Epithelial cell of proximal tubule (primary cell): ENCODE measurements around the gene TBC1D22A. TPM values are rescaled to one million over a fixed set of nuclear protein-coding genes. Genes with fewer than 3 reads are reported as not detected.

Experiments used
- DNase-seq: peaks from one replicate; pipeline ENCODE4 v3.0.0-alpha.2; 2011; ENCODE audit warnings: low read depth
- H3K4me3 ChIP-seq: 2 replicates; pipeline ENCODE4 v1.5.1; 2011; ENCODE audit warnings: low read depth, mild to moderate bottlenecking, low read length
- total RNA-seq: library from RNA; depleted of rRNA; stranded (reverse); fragments of >200 nt; gene quantifications from 2 replicates; pipeline ENCODE4 v1.2.3, GENCODE V29; 2015
- TF ChIP-seq, protein P1 (sequence below): conservative IDR thresholded peaks from 2 replicates; pipeline ENCODE4 v1.5.1; 2012; ENCODE audit warnings: low read depth, mild to moderate bottlenecking, low read length

Gene TBC1D22A
- total RNA-seq, 1 donor from 2014 or later = 22.7 TPM

GRCh38 chr22:47009304-47010101 is 247.1 kb downstream of the TBC1D22A start:
- no peak overlapping the region for H3K4me3 ChIP-seq
- TF ChIP-seq, protein P1, sequence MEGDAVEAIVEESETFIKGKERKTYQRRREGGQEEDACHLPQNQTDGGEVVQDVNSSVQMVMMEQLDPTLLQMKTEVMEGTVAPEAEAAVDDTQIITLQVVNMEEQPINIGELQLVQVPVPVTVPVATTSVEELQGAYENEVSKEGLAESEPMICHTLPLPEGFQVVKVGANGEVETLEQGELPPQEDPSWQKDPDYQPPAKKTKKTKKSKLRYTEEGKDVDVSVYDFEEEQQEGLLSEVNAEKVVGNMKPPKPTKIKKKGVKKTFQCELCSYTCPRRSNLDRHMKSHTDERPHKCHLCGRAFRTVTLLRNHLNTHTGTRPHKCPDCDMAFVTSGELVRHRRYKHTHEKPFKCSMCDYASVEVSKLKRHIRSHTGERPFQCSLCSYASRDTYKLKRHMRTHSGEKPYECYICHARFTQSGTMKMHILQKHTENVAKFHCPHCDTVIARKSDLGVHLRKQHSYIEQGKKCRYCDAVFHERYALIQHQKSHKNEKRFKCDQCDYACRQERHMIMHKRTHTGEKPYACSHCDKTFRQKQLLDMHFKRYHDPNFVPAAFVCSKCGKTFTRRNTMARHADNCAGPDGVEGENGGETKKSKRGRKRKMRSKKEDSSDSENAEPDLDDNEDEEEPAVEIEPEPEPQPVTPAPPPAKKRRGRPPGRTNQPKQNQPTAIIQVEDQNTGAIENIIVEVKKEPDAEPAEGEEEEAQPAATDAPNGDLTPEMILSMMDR = no peak
- DNase-seq = no peak

DNA sequence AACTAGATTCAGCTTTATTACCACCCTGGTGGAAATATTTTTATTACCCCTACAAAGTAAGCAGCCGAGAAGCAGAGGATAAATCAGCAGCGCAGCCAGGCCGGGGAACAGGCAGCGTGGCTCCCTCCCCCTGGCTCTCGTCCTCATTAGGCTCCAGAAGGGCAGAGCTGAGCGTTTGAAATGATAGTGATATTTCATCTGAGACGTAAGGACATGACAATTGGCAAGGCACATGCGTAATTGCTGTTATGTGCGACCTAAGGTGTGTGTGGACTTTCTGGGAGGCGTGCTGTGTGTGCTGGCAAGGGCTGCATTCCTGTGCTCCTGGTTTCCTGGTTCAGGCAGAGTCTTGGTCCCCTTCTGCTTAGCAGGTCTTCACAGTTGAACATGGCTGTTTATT is 247.8 kb downstream of the TBC1D22A start:
- TF ChIP-seq, protein P1 = no peak
- DNase-seq = no peak
- H3K4me3 ChIP-seq = no peak overlapping the region

- TF ChIP-seq, protein P1 = no peak
Measured at GRCh38 chr22:47011131-47011858, 248.8 kb downstream of the TBC1D22A start.

GRCh38 chr22:47011859-47012258 is 249.4 kb downstream of the TBC1D22A start:
- DNase-seq = no peak
- TF ChIP-seq, protein P1 = no peak
- H3K4me3 ChIP-seq = no peak overlapping the region

More at GRCh38 chr22:47011131-47011858, 248.8 kb downstream of the TBC1D22A start:
- H3K4me3 ChIP-seq = no peak overlapping the region
- DNase-seq = no peak

- no peak overlapping the region for H3K4me3 ChIP-seq
- TF ChIP-seq, protein P1 = peak; percentile 22
- DNase-seq = no peak
Measured at GRCh38 chr22:47012589-47013370, 250.3 kb downstream of the TBC1D22A start.

DNA sequence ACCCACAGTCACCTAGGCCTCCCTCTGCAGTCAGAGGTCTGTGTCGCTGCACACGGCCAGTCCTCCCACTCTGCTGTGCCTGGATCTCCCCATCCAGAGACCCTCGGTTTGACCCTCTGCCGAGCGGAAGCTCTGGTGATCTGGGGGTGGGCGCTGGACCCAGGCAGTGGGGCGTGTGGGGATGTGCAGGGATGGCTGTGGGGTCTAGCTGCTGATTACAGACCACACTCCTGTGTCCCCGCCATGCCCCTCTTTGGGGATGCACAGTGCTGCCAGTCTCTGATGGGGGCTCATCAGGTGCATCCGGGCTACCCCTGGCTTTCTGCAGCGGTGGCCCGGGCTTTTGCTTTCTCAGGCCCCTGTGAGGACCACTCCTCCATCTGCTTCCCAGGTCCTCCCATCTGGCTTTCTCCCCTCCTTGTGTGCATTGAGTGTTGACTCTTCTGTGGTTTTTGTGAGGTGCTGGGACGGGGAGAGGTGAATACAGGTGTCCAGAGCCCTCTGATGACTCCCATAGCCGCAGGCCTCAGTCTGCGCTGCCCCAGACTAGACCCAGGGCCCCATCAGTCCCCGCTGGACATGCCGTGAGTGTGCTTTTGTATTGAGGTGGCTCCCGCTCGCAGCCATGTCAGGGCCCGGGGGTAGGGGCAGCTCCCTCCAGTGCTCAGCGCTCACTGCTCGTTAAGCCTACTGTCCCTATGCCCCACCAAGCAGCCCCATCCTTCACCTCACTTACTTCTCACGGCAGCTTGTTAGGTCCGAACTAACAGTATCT is 251.6 kb downstream of the TBC1D22A start:
- DNase-seq = no peak
- H3K4me3 ChIP-seq = no peak overlapping the region
- TF ChIP-seq, protein P1 = no peak
